G401.6 (cell line): ENCODE results near the gene ZNF276.
"Not testable (repeated sequence)": the region's sequence is repeated elsewhere in the genome, so short reads cannot be mapped to it uniquely, and the experiment has no call there.

ENCODE experiments used
- FAIRE-seq: peaks from 2 replicates; lab custom pipeline; 2012; peaks lifted over from hg19 to GRCh38; lab: Jason Lieb, UNC

Gene ZNF276

GRCh38 chr16:89720813-89721545 is at the start of gene ZNF276, which contains the start of gene VPS9D1:
Gene ZNF276 (plus strand): TSS chr16:89721537. CDS start chr16:89721641, 104 bp downstream.
Gene VPS9D1 (minus strand): TSS chr16:89720898. CDS start chr16:89720861, 37 bp downstream.
- no peak for FAIRE-seq

DNA sequence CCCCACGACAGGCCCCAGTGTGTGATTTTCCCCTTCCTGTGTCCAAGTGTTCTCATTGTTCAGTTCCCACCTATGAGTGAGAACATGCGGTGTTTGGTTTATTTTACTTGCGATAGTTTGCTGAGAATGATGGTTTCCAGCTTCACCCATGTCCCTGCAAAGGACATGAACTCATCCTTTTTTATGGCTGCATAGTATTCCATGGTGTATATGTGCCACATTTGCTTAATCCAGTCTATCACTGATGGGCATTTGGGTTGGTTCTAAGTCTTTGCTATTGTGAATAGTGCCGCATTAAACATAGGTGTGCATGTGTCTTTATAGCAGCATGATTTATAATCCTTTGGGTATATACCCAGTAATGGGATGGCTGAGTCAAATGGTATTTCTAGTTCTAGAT is 49.8 kb upstream of the ZNF276 start:
- not testable (repeated sequence) for FAIRE-seq

GRCh38 chr16:89672177-89672941 is 49.0 kb upstream of the ZNF276 start:
- FAIRE-seq, result no peak

- no peak for FAIRE-seq
Measured at GRCh38 chr16:89678258-89678657, 43.1 kb upstream of the ZNF276 start.

- FAIRE-seq, result no peak
Measured at GRCh38 chr16:89685916-89686315, 35.4 kb upstream of the ZNF276 start.

DNA sequence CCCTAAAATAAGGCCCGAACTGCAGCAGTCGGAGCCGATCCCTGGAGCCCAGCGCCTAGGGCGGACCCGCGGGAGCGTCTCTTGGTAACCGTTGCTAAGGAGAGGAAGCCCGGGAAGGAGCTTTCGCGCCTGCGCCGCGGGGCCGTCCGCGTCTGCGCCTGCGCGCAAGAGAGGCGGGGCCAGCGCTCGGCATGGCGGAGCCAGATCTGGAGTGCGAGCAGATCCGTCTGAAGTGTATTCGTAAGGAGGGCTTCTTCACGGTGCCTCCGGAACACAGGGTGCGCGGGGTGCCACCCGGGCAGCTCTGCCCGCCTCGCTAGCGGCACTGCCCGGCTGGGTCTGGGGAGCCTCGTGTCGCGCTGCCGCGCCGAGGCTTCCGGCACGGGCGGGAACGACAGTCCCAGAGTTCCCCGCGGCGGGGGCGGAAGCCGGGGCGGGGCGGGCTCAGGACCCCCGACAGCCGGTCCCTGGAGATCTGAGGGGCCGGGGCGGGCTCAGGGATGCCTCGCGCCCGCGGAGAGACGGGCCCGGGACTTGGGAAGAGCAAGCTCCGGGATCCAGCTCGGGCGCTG is 34.7 kb upstream of the ZNF276 start, which contains the start of gene CDK10:
Gene CDK10, plus strand, starts transcription at position 170 of the 572 bp plus-strand sequence. Its CDS starts 22 bp downstream, at position 192.
- no peak for FAIRE-seq

DNA sequence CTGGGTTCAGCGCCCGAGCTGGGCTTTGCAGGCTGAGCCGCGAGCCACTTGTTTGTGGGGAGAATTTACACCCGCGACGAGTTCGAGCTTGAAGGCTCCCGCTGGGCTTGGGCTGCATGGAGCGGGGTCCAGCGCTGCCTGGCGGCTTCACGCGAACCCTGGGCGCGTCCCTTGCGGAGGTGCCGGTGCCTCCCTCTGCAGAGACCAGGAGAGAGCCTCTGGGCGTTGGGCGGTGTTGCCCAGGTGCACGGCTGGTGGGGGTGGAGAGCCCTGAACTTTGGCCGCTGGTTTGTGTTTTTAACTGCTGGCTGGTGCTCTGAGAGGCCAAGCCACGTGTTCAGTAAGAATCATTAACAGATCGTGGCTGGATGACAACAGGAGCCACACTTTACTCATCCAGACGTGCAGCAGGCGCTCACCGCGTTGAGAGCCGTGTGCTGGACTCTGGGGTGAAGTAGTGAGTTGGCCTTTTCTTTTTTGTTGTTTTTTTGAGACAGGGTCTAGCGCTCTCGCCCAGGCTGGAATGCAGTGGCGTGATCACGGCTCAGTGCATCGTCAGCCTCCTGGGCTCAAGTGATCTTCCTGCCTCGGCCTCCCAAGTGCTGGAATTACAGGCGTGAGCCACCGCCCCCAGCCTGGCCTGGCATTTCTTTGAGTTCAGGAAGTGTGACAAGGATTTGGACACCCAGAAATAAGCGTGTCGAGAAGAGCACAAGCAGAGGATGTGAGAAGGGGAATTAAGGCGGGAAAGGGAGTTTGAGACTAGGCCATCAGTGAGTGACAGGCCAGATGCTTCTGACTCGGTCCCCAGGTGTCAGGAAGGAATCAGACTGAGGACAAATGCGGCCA is 34.0 kb upstream of the ZNF276 start:
- no peak for FAIRE-seq

DNA sequence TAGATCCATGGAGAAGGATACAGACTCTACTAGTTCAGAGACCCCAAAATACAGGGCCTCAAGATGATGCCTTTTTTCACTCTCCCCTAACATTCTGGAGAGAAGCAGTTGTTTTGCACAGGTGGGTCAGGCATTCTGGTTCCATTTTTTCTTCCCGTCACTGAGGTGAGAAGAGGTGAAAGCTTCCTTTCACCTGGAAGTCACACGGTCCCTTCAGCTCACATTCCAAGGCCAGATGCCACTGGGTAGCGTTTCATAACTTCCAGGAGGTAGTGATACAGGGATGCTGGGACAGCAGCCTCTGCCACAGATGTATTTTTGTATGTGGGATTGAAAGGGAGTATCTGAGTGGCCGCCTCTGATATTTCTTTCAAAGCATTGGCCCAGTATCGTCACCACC is 32.9 kb upstream of the ZNF276 start:
- no peak for FAIRE-seq

GRCh38 chr16:89689142-89689541 is 32.2 kb upstream of the ZNF276 start:
- no peak for FAIRE-seq

DNA sequence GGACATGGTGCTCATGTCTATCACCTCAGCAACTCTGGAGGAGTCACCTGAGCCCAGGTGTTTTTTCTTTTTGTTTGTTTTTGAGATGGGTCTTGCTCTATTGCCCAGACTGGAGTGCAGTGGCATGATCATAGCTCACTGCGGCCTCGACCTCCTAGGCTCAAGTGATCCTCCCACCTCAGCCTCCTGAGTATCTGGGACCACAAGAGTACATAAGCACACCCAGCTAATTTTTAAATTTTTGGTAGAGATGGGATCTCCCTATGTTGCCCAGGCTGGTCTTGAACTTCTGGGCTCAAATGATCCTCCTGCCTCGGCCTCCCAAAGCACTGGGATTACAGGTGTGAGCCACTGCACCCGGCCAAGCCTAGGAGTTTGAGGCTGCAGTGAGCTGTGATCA is 31.7 kb upstream of the ZNF276 start:
- not testable (repeated sequence) for FAIRE-seq

DNA sequence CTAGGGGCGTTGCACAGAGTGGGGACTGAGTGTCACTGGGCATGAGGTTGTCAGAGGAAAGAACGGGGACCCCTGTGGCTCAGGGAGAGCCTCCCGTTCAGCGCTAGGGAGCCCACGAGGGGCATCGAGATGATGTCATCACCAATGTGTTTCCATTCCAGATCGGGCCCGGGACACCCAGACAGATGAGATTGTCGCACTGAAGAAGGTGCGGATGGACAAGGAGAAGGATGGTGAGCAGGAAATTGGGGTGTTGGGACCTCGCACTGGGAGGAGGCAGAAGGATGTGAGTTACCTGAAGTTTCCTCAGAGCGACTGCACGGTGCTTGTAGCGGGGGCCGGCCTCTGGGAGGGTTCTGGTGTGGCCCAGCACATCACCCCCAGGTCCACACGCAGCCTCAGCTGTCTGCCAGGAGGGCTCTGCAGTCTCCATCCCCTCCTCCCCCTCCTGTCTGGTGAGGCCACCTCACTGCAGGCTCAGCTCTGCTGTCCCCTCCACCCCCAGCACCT is 30.9 kb upstream of the ZNF276 start:
- FAIRE-seq, result no peak

DNA sequence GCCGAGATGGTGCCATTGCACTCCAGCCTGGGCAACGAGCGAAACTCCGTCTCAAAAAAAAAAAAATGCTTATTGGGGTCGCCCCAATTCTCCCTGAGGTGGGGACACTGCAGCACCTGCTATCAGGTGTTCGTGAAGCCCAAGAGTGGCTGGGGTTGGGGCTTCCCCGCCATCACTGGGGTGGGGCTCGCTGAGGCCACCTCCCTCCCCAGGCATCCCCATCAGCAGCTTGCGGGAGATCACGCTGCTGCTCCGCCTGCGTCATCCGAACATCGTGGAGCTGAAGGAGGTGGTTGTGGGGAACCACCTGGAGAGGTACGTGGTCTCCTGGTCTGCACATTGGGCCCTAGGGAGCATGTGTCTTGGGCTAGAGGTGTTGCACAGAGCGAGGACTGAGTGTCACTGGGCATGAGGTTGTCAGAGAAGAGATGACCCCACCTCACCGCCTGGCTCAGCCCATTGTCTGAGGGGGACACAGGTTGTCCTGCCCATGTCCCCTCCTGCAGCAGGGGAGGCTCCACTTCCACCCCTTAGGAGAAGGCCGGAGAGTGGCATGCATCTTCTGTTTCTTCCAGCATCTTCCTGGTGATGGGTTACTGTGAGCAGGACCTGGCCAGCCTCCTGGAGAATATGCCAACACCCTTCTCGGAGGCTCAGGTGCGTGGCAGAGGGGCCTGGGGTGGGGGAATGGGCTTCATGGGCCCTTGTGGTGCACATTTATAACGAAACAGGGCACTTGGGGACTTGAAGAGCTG is 29.9 kb upstream of the ZNF276 start:
- no peak for FAIRE-seq

- FAIRE-seq, result no peak
Measured at GRCh38 chr16:89691986-89692569, 29.3 kb upstream of the ZNF276 start.

- FAIRE-seq, result no peak
Measured at GRCh38 chr16:89693289-89693731, 28.0 kb upstream of the ZNF276 start.

DNA sequence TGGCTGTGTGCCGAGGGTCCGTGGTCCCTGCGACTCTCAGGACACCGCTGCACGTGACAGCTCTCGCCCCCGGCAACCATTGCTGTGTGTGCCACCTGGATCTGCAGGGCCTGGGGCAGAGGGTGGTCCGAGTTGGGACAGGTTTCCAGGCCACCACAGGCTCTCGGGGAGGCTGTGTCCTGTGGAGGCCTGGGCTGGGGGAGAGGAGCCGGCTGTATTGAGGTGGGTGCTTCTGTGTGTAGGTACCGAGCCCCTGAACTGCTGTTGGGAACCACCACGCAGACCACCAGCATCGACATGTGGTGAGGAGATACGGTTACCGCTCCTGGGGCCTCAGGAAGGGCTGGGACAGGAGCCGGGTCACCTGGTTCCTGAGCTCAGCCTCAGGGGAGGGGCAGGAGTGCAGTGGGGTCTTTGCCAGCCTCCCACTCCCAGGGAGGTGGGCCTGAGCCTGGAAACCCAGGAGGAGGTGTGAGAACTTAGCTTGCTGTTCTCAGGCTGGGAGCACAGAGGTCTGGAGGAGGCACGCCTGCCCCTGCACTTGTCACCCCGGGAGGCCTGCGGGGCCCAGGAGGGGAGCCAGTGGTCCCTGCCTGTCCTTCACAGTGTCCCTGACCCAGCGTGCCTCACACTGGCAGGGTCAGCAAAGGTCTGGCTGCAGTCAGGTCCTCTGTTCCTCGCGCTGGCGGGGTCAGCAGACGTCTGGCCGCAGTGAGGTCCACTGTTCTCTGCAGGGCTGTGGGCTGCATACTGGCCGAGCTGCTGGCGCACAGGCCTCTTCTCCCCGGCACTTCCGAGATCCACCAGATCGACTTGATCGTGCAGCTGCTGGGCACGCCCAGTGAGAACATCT is 27.2 kb upstream of the ZNF276 start:
- FAIRE-seq, result no peak

- FAIRE-seq, result not testable (repeated sequence)
Measured at GRCh38 chr16:89694784-89695085, 26.6 kb upstream of the ZNF276 start.

GRCh38 chr16:89695086-89695874 is 26.1 kb upstream of the ZNF276 start:
- FAIRE-seq, result no peak

- no peak for FAIRE-seq
Measured at GRCh38 chr16:89695875-89696669, 25.3 kb upstream of the ZNF276 start.
